ENCODE measurements around the gene C2CD4C. TPM values are rescaled to one million over a fixed set of nuclear protein-coding genes. Genes with fewer than 3 reads are reported as not detected.

Gene C2CD4C
- total and polyA plus RNA-seq, 2 donors (not counting 3 experiments of a cell fraction or from before 2014, with no cell fraction given): 0.25 to 0.38 TPM

- peaks cover 2% of the 10 kb centered on the region for H3K9me3 ChIP-seq (replicated peaks; ENCODE audit: control insufficient read depth, insufficient read depth, low read length)
- DNase-seq (ENCODE audit: low read depth, low spot score) (no peak), FAIRE-seq (no peak)
- no peaks in the 10 kb centered on the region for H3K36me3 ChIP-seq (ENCODE audit: control insufficient read depth in 2 of 2, extremely low read depth in 1 of 2, insufficient read depth in 2 of 2, low read length in 2 of 2)
- H4K20me1 ChIP-seq (replicated peaks; ENCODE audit: control insufficient read depth, extremely low read depth, insufficient read depth, low read length): no peaks in the 10 kb centered on the region
- H3K4me1 ChIP-seq (ENCODE audit: control insufficient read depth, extremely low read depth, insufficient read depth, low read length): no peaks in the 10 kb centered on the region
- no peak overlapping the region for H2AFZ ChIP-seq (ENCODE audit: low read depth, low read length)
- no peaks in the 10 kb centered on the region for H3K79me2 ChIP-seq (ENCODE audit: control insufficient read depth, insufficient read depth, low read length)
- H3K9me1 ChIP-seq (replicated peaks; ENCODE audit: control insufficient read depth, extremely low read depth, insufficient read depth, low read length): no peaks in the 10 kb centered on the region
- TF ChIP-seq MAX (IDR thresholded peaks at IDR 0.05; ENCODE audit: insufficient read depth, insufficient read length) (no peak), CTCF (IDR thresholded peaks at IDR 0.05; ENCODE audit: extremely low read depth in 1 of 2, insufficient read depth in 1 of 2, low read depth in 1 of 2, low read length in 2 of 2) (no peak), FOS (IDR thresholded peaks at IDR 0.05; ENCODE audit: borderline replicate concordance, insufficient read depth, low read length) (no peak), GATA2 (IDR thresholded peaks at IDR 0.05; ENCODE audit: insufficient read depth, insufficient read length, low read depth, low read length) (no peak), JUN (IDR thresholded peaks at IDR 0.05; ENCODE audit: borderline replicate concordance, insufficient read depth, insufficient read length, low read depth) (no peak), POLR2AphosphoS5 (IDR thresholded peaks at IDR 0.05; ENCODE audit: insufficient read depth, low read depth, low read length) (no peak), POLR2A (IDR thresholded peaks at IDR 0.05; ENCODE audit: low read depth, low read length) (no peak), MYC (IDR thresholded peaks at IDR 0.05; ENCODE audit: low read depth, low read length) (no peak), EZH2 (IDR thresholded peaks at IDR 0.05; ENCODE audit: borderline replicate concordance, low read depth, low read length, severe bottlenecking) (no peak)
- H3K9ac ChIP-seq (replicated peaks; ENCODE audit: extremely low read depth, insufficient read depth, low read length): no peak overlapping the region
- H3K27ac ChIP-seq (ENCODE audit: insufficient read depth, low read depth, low read length): no peak overlapping the region
- dilution Hi-C loops (cut with MboI; ENCODE audit: extremely low pct_ligation_motif_present, low sequenced_read_pairs): no loop called here
- H3K4me3 ChIP-seq (replicated peaks in 1 of 3; ENCODE audit: insufficient read depth in 1 of 3, low read depth in 1 of 3, low read length in 3 of 3): no peak overlapping the region
- no peak overlapping the region for H3K4me2 ChIP-seq (ENCODE audit: insufficient read depth, low read length)
- BruUV-seq (replicated peaks): no TSS peak
- ChIA-PET CTCF (no interaction called here), POLR2A (no interaction called here)
- no peaks in the 10 kb centered on the region for H3K27me3 ChIP-seq (ENCODE audit: control insufficient read depth in 2 of 2, insufficient read depth in 2 of 2, low read length in 2 of 2)
- intact Hi-C loops (cut with micrococcal nuclease): no loop called here
These were observed 10.2 kb downstream of the C2CD4C start for GRCh38 chr19:398719-399118.

Measured in endothelial cell of umbilical vein (primary cell).